Activated B cell treated with CpG ODN at 0.5 μM for 24 hours (primary cell): ENCODE results near the gene SLC33A1. TPM values are rescaled to one million over a fixed set of nuclear protein-coding genes. Genes with fewer than 3 reads are reported as not detected.
A peak's percentile ranks its signal among the peaks of the same experiment; 100 is the strongest.

Experiments used
- ATAC-seq: fragments of 200-7000 bp; cut with Tn5 transposase; one replicate; pipeline ENCODE4 v1.10.0; 2021; ENCODE audit warnings: low read depth, mild to moderate bottlenecking, moderate library complexity
- CTCF ChIA-PET: fragments of 350-600 bp; sonication (Branson Sonifier 250); formaldehyde crosslinking; loops from one replicate; lab custom pipeline; 2021; ENCODE audit warnings: antibody characterized with exemption; lab: Charles Lee
- POLR2A ChIA-PET: fragments of 350-600 bp; sonication (Branson Sonifier 250); formaldehyde crosslinking; loops from one replicate; lab custom pipeline; 2021; ENCODE audit warnings: antibody characterized with exemption; lab: Charles Lee
- DNase-seq: peaks from one replicate; pipeline ENCODE4 v3.0.0; 2022
- H3K27ac Mint-ChIP-seq: one replicate; pipeline ENCODE4 v1.8.0; 2020; ENCODE audit warnings: mixed read lengths
- H3K27me3 Mint-ChIP-seq: one replicate; pipeline ENCODE4 v1.8.0; 2021; ENCODE audit warnings: mixed read lengths
- H3K36me3 Mint-ChIP-seq: one replicate; pipeline ENCODE4 v1.8.0; 2021; ENCODE audit warnings: low read depth, mixed read lengths
- H3K4me1 Mint-ChIP-seq: one replicate; pipeline ENCODE4 v1.8.0; 2021; ENCODE audit warnings: mixed read lengths
- H3K4me3 Mint-ChIP-seq: one replicate; pipeline ENCODE4 v1.8.0; 2020; ENCODE audit warnings: mild to moderate bottlenecking, mixed read lengths
- H3K9me3 Mint-ChIP-seq: one replicate; pipeline ENCODE4 v1.8.0; 2020; ENCODE audit warnings: mixed read lengths
- CTCF ChIP-seq: fragments of 200-600 bp; IDR thresholded peaks from one replicate; pipeline ENCODE4 v1.8.0; 2022; ENCODE audit warnings: antibody characterized with exemption, mild to moderate bottlenecking
- intact Hi-C: fragments of 100-400 bp; cut with micrococcal nuclease; formaldehyde crosslinking; loops from one replicate; pipeline ENCODE4 v1.15.1; 2024
- total RNA-seq: library from RNA; stranded (reverse); gene quantifications from 2 replicates; pipeline ENCODE4 v1.2.3, GENCODE V29; 2022

The SLC33A1 gene
- total RNA-seq, 1 donor from 2014 or later, result 23.3 TPM

GRCh38 chr3:155871746-155872158 is 17.5 kb upstream of the SLC33A1 start:
- H3K27me3 Mint-ChIP-seq, result no peaks in the 10 kb centered on the region
- H3K27ac Mint-ChIP-seq, result peak overlapping the region; percentile 82
- CTCF ChIA-PET, result interaction anchor here (4.5 kb wide), 1 partner anchor 66 kb away, joined by 25 read pairs; the partner anchor contains the start of gene C3orf33
- H3K4me1 Mint-ChIP-seq, result peaks cover 18% of the 10 kb centered on the region
- H3K4me3 Mint-ChIP-seq, result peak overlapping the region; percentile 90
- H3K36me3 Mint-ChIP-seq, result peaks cover 2% of the 10 kb centered on the region
- H3K9me3 Mint-ChIP-seq, result no peaks in the 10 kb centered on the region
- DNase-seq (no peak), ATAC-seq (no peak)
- intact Hi-C loops, result loop anchor here (2.0 to 5.0 kb wide), 4 partner anchors 127 to 956 kb away; partner anchors contain the start of genes LEKR1, PLCH1, SSR3 and TIPARP
- no peak for TF ChIP-seq CTCF
- POLR2A ChIA-PET, result interaction anchor here (1.5 to 3.5 kb wide), 3 partner anchors 18 to 1289 kb away, joined by 5 to 36 read pairs (median 10); partner anchors contain the start of genes C3orf33, CCNL1 and SLC33A1

- peak; percentile 7 for ATAC-seq
- Mint-ChIP-seq H3K27ac (peak overlapping the region; percentile 82), H3K36me3 (peaks cover 2% of the 10 kb centered on the region), H3K27me3 (no peaks in the 10 kb centered on the region), H3K4me3 (peak overlapping the region; percentile 90), H3K4me1 (peaks cover 18% of the 10 kb centered on the region), H3K9me3 (no peaks in the 10 kb centered on the region)
- TF ChIP-seq CTCF, result no peak
- DNase-seq, result peak; percentile 42
- POLR2A ChIA-PET, result interaction anchor here (1.5 to 3.5 kb wide), 3 partner anchors 18 to 1289 kb away, joined by 5 to 36 read pairs (median 10); partner anchors contain the start of genes C3orf33, CCNL1 and SLC33A1
- intact Hi-C loops, result loop anchor here (1.0 to 5.0 kb wide), 10 partner anchors 17 to 1547 kb away; partner anchors contain the start of genes C3orf33, CCNL1, DHX36 and LEKR1
- CTCF ChIA-PET, result interaction anchor here (4.5 kb wide), 1 partner anchor 65 kb away, joined by 25 read pairs; the partner anchor contains the start of gene C3orf33
Measured at GRCh38 chr3:155870945-155871745, 16.9 kb upstream of the SLC33A1 start.

- no peak for TF ChIP-seq CTCF
- peak; percentile 92 for ATAC-seq
- DNase-seq, result peak; percentile 97
- H3K4me1 Mint-ChIP-seq, result peaks cover 18% of the 10 kb centered on the region
- ChIA-PET CTCF (interaction anchor here (1.2 to 4.5 kb wide), 2 partner anchors 16 to 64 kb away, joined by 5 to 25 read pairs; partner anchors contain the start of genes C3orf33 and SLC33A1), POLR2A (interaction anchor here (0.8 to 3.5 kb wide), 5 partner anchors 12 to 1290 kb away, joined by 4 to 36 read pairs (median 7); partner anchors contain the start of genes C3orf33, CCNL1 and SLC33A1)
- intact Hi-C loops, result loop anchor here (1.0 to 5.0 kb wide), 10 partner anchors 16 to 1546 kb away; partner anchors contain the start of genes C3orf33, CCNL1, DHX36 and LEKR1
- H3K4me3 Mint-ChIP-seq, result peak within 1 kb of the TSS; percentile 92
- H3K27me3 Mint-ChIP-seq, result no peaks in the 10 kb centered on the region
- peak within 1 kb of the TSS; percentile 93 for H3K27ac Mint-ChIP-seq
- peaks cover 2% of the 10 kb centered on the region for H3K36me3 Mint-ChIP-seq
- no peaks in the 10 kb centered on the region for H3K9me3 Mint-ChIP-seq
Measured at GRCh38 chr3:155870133-155870944, 16.1 kb upstream of the SLC33A1 start, which contains the start of gene GMPS. GMPS (plus strand) TSS chr3:155870650; CDS start chr3:155870871, 221 bp downstream.

GRCh38 chr3:155869691-155870090 is 15.5 kb upstream of the SLC33A1 start:
- H3K4me1 Mint-ChIP-seq, result peaks cover 18% of the 10 kb centered on the region
- peak overlapping the region; percentile 93 for H3K27ac Mint-ChIP-seq
- ATAC-seq, result no peak
- no peaks in the 10 kb centered on the region for H3K27me3 Mint-ChIP-seq
- peak overlapping the region; percentile 92 for H3K4me3 Mint-ChIP-seq
- ChIA-PET CTCF (interaction anchor here (1.2 to 4.5 kb wide), 2 partner anchors 16 to 63 kb away, joined by 5 to 25 read pairs; partner anchors contain the start of genes C3orf33 and SLC33A1), POLR2A (interaction anchor here (0.8 to 3.5 kb wide), 5 partner anchors 12 to 1291 kb away, joined by 4 to 36 read pairs (median 7); partner anchors contain the start of genes C3orf33, CCNL1 and SLC33A1)
- DNase-seq, result no peak
- TF ChIP-seq CTCF, result no peak
- H3K36me3 Mint-ChIP-seq, result peaks cover 2% of the 10 kb centered on the region
- intact Hi-C loops, result loop anchor here (1.0 to 5.0 kb wide), 10 partner anchors 15 to 1545 kb away; partner anchors contain the start of genes C3orf33, CCNL1, DHX36 and LEKR1
- H3K9me3 Mint-ChIP-seq, result no peaks in the 10 kb centered on the region
